ENCODE measurements around the gene F2RL1.
"Not testable (repeated sequence)": the region's sequence is repeated elsewhere in the genome, so short reads cannot be mapped to it uniquely, and the experiment has no call there.

DNA sequence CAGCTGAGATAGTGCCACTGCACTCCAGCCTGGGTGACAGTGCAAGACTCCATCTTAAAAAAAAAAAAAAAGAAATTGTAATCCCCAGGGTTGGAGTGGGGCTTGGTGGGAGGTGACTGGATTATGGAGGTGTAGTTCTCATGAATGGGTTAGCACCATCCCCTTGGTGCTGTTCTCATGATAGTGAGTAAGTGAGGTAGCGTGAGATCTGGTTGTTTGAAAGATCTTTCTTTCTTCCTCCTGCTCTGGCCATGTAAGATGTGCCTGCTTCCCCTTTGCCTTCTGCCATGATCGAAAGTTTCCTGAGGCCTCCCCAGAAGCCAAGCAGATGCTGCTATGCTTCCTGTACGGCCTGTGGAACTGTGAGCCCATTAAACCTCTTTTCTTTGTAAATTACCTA lies 34.9 kb downstream of the F2RL1 start:
- not testable (repeated sequence) for TF ChIP-seq HDGF (IDR thresholded peaks at IDR 0.05; ENCODE audit: borderline replicate concordance); ZNF384 (IDR thresholded peaks at IDR 0.05); BHLHE40 (IDR thresholded peaks at IDR 0.05; ENCODE audit: borderline replicate concordance); FOXM1 (IDR thresholded peaks at IDR 0.05; ENCODE audit: borderline replicate concordance); NFRKB (IDR thresholded peaks at IDR 0.05); SP1 (IDR thresholded peaks at IDR 0.05); TARDBP (IDR thresholded peaks at IDR 0.05); ARNT (IDR thresholded peaks at IDR 0.05); ELF4 (IDR thresholded peaks at IDR 0.05); L3MBTL2 (conservative IDR thresholded peaks at IDR 0.05); SUZ12 (IDR thresholded peaks at IDR 0.05); FOXK2 (IDR thresholded peaks at IDR 0.05); PKNOX1 (IDR thresholded peaks at IDR 0.05)
